GM18907 (cell line): ENCODE results near the gene NFU1.
"Not testable (repeated sequence)": the region's sequence is repeated elsewhere in the genome, so short reads cannot be mapped to it uniquely, and the experiment has no call there.

Experiments used
- ATAC-seq: cut with Tn5 transposase; IDR thresholded peaks from one replicate; pipeline ENCODE4 v1.9.1; 2021; ENCODE audit warnings: mild to moderate bottlenecking, moderate library complexity; ENCODE audit not compliant: unreplicated experiment

Gene NFU1

DNA sequence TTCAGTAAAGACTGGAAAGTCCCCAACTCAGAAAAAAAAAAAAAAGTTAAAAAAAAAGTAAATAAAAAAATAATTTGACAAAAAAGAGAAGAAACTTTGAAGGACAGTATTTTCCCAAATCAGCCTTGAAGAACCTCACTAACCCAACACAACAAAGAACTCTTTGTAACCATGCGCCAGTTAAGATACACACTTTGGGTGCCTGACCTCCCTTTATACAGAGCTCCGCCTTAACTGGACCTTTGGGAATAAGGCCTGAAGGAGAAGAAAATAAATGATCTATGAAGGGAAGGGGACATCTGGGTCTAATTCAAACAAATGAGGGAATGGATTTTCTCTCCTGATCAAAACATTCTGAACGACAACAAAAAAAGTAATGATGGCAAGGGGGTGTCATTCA, 48.0 kb downstream of the NFU1 start:
- no peak for ATAC-seq

DNA sequence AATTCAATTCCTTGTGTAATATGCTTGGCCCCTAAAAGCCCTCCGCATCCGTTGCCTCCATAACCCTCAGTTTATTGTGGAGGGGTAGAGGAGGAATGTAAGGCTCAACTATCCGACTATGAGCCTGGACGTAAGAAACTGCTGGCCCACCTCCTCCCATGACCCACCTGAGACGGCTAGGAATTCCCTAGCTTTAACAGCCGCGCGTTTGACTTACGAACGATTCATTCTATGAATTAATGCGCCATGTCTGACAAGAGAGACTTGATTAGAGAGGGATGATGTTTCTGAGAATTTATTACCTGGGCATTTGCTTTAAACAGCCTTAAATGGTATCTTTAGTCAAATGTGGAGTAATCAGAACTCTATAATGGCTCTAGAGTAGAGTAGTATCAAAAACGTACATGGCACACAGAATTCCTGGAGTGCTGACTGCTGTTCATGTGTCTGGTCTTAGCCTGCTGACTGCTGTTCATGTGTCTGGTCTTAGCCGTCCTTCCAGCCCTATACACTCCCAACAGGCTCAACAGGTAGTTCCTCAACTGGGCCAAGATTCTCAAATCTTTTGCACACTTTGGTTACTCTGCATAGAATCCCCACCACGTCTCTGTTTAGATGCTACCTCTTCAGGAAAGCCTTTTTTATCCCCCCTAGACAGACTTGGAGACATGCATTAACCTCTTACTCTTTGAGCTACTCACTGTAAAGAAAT, 49.3 kb downstream of the NFU1 start:
- ATAC-seq, result no peak

DNA sequence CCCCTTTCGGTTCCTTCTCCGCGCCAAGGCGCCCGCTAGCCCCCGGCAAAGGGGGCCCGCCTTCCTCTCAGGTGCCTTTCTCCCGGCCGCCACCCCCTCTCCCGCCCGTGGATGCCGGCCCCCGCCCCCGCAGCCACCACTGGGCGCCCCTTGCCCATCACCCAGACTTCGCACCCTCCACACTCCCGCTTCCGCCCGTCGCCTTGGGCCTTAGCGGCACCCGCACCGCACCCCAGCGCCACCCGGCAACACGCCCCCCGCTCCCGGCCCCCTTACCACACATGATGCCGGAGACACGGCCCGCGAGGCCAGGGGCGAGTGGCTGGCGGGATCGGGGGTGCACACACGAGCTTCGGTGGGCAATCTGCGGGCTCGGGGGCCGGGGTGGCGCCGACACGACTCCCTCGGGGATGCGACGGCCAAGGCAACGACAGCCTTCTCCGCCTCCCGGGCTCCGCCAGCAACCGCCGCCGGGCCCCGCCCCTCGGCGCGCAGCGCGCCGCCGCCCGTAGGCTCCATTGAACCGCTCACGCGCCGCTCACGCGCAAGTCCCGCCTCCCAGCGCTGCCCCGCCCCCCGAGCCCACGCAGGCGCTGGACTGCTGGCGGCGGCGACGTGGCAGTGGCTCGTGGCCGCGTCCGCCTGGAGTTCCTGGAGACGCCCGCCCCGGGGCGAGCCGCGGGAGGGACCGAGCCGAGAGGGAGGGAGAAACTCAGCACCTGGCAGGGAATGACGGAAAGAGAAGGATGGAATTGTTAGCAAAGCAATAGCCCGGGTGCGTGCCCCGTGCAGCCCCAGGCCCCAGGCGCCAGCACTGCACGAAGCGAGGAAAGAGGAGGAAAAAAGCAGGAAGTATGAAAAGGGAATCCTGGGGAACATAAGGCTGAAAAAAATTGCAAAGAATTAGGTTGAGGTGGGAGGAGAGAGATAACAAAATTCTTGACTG, 50.2 kb downstream of the NFU1 start, which contains the start of gene GFPT1:
Gene GFPT1, minus strand, starts transcription at position 439 of the 946 bp plus-strand sequence. Its CDS starts 156 bp downstream, at position 283.
- peak; percentile 85 for ATAC-seq

DNA sequence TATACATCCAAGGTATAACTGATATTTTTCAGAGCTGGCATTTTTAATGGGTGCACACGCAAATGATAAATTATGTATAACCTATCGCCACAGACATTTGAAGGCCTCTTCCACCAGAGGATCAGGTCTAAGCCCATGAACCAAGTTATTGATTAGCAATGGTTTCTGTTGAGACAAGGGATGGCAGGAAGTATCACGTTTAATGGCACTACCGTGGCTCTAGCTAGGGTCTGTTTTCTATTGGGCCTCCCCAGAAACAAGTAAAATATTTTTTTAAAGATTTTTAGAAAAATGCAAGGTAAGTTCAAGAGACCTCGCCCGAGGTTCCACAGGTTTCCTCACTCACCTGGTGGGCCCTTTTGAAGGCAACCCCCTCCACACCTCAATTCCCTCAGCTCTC, 50.9 kb downstream of the NFU1 start:
- ATAC-seq, result peak; percentile 34

DNA sequence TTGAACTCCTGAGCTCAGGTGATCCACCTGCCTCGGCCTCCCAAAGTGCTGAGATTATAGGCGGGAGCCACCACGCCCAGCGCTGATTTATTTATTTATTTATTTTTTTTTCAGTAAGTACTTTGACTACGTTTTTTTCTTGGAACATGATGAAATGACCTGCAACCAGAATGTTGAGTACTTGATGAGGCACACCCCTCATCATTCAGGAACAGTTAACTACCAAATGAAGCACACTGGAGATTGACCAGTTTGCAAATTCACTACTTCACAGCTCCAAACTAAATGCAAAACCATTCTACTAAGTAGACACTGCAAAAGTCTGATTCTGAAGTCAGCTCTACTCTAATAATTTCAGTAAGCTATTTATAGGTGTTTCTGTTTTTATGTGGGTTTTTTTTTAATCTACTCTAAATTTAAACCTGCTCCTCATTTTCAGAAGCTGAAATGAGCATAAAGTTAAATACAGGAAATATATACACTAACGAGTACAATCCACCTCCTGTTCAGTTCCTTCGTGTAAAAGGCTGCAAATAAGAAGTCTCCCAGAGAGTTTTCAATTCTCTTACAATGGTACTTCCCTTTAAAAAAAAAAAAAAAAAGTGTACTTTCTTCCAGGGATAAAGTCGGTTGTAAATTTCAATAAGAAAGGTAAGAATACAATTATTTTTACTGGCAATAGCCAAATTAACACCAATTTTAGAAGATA, 51.6 kb downstream of the NFU1 start:
- no peak for ATAC-seq

DNA sequence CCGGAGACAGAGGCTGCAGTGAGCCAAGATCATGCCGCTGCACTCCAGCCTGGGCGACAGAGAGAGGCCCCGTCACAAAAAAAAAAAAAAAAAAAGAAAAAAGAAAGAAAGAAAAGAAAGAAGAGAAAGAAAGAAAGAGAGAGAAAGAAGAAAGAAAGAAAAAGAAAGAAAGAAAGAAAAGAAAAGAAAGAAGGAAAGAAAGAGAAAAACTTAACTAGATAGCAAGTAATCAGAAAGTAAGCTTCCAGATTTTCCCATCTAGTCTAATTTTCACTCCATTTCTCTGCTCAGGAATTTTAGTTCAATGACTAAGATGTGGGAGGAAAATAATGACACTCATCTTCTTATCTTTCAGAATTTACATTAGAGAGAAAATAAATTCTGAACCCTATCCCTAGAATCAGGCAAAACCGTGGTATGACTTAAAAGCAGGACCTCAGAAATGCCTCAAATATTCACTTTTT, 52.6 kb downstream of the NFU1 start:
- ATAC-seq, result no peak

DNA sequence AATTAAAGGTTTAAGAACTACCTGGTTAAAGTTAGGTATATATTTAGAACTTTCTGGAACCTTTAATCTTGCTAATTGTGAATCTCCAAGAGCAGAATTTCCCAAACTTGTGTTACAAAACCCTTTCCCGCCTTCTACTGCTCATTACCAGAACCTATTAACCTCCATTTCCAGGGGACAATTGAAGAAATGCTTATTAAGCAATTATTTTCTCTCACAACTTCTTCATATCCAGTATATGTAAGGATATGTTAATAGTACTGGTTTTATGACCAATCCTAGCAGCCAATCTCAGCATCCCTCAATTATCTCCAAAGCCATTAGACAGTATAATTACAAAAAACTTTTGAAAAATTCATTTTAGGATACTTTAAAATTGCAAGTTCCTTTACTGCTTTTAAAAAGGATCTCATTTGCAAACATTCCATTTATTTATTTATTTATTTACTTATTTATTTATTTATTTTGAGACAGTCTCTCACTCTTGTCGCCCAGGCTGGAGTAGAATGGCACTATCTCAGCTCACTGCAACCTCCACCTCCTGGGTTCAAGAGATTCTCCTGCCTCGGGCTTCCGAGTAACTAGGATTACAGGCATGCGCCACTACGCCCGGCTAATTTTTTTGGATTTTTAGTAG, 53.9 kb downstream of the NFU1 start:
- ATAC-seq, result no peak

DNA sequence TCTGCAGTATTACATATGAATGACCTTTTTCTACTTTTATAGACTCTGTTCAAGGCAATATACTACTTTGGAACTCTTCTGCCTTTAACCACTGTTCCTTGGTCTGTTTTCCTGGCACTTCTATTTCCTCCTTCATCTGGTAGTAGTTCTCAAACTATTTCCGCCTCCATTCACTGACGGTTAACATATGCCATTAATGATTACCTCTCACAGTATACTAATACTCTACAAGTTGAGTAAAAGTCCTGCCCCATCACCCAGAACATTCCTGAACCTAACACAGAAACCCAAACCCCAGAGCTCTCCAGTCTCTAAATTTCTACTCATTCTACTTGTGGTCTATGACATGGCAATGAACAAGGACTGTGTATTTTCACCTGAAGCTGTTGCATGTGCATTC, 54.7 kb downstream of the NFU1 start:
- peak; percentile 35 for ATAC-seq

DNA sequence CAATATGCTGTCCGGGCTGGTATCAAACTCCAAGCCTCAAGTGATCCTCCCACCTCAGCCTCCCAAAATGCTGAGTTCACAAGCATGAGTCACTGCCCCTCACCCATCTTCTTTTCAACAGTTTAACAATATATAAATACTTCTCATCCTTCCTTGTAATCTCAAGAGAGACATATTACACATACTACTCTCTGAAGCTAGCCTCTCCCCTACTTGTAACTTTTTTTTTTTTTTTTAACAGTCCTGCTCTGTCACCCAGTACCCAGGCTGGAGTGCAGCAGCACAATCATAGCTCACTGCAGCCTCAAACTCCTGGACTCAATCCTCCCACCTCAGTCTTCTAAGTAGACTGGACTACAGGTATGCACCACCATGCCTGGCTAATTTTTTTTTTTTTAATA, 55.9 kb downstream of the NFU1 start:
- ATAC-seq, result no peak

DNA sequence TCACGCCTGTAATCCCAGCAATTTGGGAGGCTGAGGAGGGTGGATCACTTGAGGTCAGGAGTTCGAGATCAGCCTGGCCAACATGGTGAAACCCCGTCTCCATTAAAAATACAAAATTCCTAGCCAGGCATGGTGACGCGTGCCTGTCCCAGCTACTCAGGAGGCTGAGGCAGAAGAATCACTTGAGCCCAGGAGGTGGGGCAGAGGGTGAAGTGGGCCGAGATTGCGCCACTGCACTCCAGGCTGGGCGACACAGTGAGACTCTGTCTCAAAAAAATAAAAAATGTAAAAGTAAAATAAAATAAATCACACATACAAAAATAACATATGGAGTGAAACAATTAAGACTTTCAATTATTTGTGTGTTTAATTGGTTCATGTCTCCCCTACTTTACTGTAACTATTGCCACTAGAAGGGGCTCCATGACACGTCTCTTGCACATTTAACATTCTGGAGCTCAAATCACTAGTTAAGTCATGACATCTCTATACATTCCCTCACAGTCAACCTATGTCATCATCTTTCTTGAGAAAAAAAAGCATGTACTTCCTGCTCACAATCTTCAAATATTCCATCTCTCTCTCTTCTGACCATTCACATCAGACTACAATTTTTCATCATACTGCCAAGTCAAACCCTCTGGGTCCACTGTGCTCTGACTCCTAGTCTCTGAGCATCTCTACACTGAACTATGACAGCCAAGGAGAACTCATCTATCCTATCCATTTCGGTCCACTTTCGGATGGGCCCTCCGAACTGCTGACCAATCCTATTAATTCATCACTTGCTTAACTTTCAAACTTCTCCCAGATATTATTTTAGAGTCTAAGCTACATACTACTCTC, 56.9 kb downstream of the NFU1 start:
- ATAC-seq, result no peak

DNA sequence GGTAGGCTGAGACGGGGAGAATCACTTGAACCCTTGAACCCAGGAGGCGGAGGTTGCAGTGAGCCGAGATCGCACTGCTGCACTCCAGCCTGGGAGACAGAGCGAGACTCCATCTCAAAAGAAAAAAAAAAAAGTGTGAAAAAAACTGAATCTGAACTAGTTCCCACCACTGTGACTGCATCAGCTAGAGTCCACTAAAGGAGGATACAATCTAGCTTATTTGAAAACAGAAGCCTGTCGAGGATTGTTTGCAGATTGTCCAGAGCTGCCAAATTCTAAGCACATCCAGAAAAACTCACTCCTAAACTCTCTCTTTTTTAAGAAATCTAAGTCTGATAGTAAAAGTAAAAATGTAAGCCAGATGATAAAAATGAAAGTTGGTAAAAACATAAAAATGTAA, 60.8 kb downstream of the NFU1 start:
- no peak for ATAC-seq

DNA sequence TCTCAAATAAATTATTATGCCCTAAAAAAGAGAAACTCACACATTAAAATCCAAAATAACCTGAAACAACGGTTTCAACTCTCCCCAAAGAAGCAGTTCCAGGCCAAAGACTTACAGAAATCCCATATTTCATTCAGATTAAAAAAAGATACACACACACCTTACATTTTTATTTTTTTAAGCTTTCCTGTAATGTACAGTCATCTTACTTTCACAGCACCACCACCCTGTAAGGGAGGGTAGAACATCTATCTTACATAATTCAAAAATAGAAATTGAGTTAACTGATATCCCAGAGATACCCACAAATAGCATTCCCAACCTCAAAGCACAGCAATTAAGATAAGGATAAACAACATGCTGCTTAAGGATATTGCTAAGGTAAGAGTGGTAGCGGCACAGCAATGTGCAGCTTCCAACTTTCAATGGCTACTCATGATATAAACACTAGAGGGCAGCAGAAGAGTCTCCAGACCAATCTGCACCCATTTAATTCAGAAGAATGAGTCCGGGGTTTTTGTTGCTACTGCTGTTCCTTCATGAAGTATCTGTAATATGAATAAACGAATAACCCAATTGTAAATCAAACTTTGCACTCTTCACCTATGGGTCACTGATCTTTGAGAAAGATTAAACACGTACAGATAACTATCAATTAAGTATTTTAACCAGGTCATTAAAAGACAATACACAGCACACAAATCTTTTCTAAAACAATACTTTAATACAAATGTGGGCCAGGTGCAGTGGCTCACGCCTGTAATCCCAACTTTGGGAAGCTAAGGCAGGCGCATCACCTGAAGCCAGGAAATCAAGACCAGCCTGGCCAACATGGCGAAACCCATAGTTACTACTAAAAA, 61.5 kb downstream of the NFU1 start:
- ATAC-seq, result peak; percentile 63

DNA sequence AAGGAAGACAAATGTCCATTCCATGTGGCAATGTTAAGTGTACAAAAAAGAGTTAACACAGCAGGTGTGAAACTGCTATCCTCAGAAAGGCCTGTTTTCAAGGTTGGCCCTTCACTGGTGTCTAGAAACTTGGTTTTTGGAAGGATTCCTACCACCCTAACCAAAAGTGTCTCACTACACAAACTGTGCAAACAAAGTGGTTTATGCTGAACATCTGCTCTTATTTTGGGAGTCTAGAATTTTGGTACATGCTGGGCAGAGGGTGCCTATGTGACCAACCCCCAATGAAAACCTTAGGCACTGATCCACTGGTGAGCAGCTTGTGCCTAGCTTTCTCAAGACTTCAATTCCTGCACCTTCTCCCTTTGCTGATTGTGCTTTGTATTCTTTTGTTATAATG, 64.5 kb downstream of the NFU1 start:
- no peak for ATAC-seq

DNA sequence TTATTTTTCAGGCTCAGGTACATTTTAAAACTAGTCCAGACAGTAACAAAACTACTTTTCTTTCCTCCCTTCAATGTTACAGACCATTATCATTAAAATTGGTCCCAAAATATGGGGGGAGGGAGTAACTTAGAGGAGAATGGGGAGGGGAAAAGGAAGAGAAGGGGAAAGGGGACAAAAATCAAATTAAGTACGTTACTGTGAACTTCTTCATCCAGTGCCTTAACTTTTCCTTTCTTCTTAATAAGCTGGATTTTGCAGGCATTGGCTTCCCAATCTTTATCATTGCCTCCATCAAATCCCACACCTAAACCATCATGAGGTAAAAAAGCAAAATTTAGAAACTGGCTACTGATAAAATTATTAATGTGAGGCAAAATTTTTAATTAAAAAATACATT, 67.4 kb downstream of the NFU1 start:
- no peak for ATAC-seq

DNA sequence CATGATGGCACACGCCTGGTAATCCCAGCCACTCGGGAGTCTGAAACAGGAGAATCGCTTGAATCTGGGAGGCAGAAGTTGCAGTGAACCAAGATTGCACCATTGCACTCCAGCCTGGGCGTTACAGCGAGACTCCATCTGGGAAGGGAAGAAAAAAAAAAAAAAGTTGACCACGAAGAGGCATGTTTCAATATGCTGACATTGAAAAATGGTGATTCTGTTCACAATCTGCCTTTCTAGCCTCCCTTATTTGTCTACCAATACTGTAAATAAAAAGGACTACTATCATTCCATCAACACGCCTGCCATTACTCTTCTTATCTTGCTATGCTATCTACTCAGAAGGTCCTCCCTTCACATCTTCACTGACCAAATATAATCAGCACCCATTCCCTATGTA, 68.6 kb downstream of the NFU1 start:
- no peak for ATAC-seq

DNA sequence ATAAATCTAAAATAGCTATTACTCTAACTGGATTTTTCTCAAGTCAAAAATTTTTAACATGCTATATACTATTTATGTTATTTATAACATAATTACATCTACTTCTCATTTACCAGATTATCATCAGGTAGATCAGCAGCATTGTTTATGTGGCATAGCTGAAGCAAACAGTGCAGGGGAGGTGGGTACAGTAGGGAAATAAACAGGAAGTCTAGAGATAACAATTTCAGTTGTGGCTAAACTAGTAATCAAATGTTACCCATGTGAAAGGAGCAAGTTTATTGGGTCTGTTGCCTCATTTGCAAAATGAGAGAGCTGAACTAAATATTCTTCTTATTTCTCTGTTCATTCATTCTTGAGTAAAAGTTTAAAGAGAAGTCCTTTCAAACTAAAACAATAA, 77.9 kb downstream of the NFU1 start:
- ATAC-seq, result no peak

DNA sequence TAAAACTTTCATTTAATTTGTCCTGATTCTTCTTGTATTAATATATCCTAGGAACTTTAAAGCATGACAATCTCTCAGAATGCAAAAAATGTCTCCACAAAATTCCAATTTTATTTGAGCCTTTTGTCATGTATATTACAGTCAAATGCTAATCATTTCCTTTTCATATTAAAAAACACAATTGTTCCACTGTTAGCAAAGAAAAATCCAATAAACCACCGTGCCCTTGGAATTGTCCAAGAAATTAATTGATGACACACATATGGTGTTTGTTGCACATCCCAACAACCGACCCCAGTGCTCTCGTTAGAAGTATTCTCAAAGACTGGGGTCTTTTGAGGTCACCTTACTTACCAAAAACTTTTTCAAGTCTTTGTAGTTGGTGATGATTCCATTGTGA, 78.3 kb downstream of the NFU1 start:
- no peak for ATAC-seq

DNA sequence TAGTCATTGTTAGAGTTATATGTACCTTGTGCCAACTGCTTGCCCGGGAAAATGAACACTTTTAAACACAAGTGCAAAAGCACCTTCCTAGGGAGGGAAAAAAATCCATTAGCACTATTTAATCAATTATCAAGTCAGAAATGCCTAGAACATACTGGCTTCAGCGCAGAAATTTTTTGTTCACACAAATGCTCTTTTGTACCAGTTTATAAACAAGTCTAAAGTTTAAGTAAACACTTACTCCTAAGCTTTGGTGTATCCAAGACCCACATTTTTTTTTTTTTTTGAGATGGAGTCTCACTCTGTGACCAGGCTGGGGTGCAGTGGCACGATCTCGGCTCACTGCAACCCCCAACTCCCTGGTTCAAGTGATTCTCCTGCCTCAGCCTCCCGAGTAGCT, 80.8 kb downstream of the NFU1 start:
- ATAC-seq, result no peak

DNA sequence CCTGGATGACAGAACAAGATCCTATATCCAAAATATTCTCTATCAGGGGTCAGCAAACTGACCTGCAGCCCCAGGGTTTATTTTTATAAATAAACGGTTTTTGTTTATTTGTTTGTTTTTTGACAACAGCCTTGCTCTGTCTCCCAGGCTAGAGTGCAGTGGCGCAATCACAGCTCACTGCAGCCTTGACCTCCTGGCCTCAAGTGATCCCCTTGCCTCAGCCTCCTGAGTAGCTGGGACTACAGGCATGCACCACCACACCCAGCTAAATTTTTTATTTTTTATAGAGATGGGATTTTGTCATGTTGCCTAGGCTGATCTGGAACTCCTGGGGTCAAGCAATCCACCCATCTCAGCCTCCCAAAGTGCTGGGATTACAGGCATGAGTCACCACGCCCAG, 82.3 kb downstream of the NFU1 start:
- not testable (repeated sequence) for ATAC-seq
